Measurements from ENCODE around the gene ZNF316.

DNA sequence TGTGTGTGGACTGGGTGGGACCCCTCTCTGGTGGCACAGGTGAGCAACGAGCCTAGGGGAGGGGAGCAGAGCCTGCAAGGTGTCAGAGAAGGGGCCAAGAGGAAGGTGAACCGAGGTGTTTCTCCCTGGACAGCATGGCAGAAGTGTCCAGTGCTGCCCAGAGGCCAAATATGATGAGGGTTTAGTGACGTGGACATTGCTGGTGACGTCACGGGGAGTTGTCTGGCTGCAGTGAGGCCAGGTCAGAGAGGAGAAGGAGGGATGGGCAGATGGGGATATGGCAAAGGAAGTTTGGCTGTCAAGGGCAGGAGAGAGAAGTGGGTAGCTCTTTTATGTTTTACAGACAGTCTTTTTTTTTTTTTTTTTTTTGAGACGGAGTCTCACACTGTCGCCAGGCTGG lies 24.3 kb upstream of the ZNF316 start:
- TF ChIP-seq, protein P1, sequence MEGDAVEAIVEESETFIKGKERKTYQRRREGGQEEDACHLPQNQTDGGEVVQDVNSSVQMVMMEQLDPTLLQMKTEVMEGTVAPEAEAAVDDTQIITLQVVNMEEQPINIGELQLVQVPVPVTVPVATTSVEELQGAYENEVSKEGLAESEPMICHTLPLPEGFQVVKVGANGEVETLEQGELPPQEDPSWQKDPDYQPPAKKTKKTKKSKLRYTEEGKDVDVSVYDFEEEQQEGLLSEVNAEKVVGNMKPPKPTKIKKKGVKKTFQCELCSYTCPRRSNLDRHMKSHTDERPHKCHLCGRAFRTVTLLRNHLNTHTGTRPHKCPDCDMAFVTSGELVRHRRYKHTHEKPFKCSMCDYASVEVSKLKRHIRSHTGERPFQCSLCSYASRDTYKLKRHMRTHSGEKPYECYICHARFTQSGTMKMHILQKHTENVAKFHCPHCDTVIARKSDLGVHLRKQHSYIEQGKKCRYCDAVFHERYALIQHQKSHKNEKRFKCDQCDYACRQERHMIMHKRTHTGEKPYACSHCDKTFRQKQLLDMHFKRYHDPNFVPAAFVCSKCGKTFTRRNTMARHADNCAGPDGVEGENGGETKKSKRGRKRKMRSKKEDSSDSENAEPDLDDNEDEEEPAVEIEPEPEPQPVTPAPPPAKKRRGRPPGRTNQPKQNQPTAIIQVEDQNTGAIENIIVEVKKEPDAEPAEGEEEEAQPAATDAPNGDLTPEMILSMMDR (conservative IDR thresholded peaks at IDR 0.05 in 1 of 2, IDR thresholded peaks at IDR 0.05 in 1 of 2; ENCODE audit: low read depth in 1 of 2, low read length in 2 of 2), result no peak
- TF ChIP-seq EZH2 (IDR thresholded peaks at IDR 0.05; ENCODE audit: low read length, missing control alignments), result no peak

Data from fibroblast of lung (primary cell).